ENCODE data around the gene FHDC1. TPM values are rescaled to one million over a fixed set of nuclear protein-coding genes. Genes with fewer than 3 reads are reported as not detected.

The FHDC1 gene
- polyA plus RNA-seq, 3 donors, result 0.21 TPM; not detected in 2

DNA sequence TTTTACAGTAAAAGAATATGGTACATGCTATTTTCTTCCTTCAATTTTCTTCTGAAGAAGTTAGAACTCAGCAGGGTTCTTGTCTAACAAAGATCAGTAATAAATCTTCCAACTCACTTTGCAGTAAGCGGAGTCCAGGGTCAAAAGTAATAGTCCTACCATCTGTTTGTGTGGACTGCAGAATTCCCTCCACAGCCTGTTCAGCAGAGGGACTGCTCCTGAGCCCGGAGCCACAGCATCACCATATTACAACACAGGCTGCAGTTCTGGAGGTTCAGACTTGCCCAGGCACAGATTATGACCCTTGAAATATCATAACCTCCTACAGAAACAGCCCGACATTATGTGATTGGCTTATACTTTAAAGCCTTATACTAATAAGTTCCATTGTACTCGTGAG, 10.3 kb downstream of the FHDC1 start:
- Histone ChIP-seq H4K20me1 (ENCODE audit: insufficient read depth, low read length) (no peaks in the 10 kb centered on the region), H3K4me3 (replicated peaks in 1 of 3; ENCODE audit: low read depth in 2 of 3, low read length in 3 of 3) (no peak overlapping the region), H3K4me2 (replicated peaks; ENCODE audit: extremely low read depth, low read length, poor library complexity, severe bottlenecking) (no peak overlapping the region), H3K36me3 (replicated peaks in 1 of 2; ENCODE audit: control insufficient read depth in 1 of 2, insufficient read depth in 2 of 2, low read length in 2 of 2) (no peaks in the 10 kb centered on the region), H3K9ac (ENCODE audit: insufficient read depth, low read length, poor library complexity, severe bottlenecking) (no peak overlapping the region), H3K4me1 (ENCODE audit: control insufficient read depth in 1 of 2, insufficient read depth in 2 of 2, low read length in 2 of 2) (no peaks in the 10 kb centered on the region), H3K79me2 (ENCODE audit: insufficient read depth, low read length) (no peaks in the 10 kb centered on the region), H3K27me3 (ENCODE audit: control insufficient read depth in 2 of 2, insufficient read depth in 2 of 2, low read length in 2 of 2) (peaks cover 6 to 8% of the 10 kb centered on the region in 2 donors), H3K27ac (ENCODE audit: low read depth in 1 of 2, low read length in 2 of 2) (no peak overlapping the region), H3K9me3 (replicated peaks in 1 of 2; ENCODE audit: control insufficient read depth in 1 of 2, insufficient read depth in 1 of 2, low read length in 2 of 2) (no peaks in the 10 kb centered on the region), H2AFZ (ENCODE audit: insufficient read depth, low read depth, low read length, poor library complexity, severe bottlenecking) (no peak overlapping the region)
- Mint-ChIP-seq H3K27me3 (ENCODE audit: low read depth in 3 of 3) (peaks cover 7 to 26% (median 12%) of the 10 kb centered on the region in 3 donors), H3K4me1 (no peaks in the 10 kb centered on the region), H3K27ac (no peak overlapping the region), H3K36me3 (no peaks in the 10 kb centered on the region), H3K4me3 (no peak overlapping the region), H3K9me3 (peaks cover 0 to 2% (median 0%) of the 10 kb centered on the region in 7 donors)
- TF ChIP-seq, protein P1, sequence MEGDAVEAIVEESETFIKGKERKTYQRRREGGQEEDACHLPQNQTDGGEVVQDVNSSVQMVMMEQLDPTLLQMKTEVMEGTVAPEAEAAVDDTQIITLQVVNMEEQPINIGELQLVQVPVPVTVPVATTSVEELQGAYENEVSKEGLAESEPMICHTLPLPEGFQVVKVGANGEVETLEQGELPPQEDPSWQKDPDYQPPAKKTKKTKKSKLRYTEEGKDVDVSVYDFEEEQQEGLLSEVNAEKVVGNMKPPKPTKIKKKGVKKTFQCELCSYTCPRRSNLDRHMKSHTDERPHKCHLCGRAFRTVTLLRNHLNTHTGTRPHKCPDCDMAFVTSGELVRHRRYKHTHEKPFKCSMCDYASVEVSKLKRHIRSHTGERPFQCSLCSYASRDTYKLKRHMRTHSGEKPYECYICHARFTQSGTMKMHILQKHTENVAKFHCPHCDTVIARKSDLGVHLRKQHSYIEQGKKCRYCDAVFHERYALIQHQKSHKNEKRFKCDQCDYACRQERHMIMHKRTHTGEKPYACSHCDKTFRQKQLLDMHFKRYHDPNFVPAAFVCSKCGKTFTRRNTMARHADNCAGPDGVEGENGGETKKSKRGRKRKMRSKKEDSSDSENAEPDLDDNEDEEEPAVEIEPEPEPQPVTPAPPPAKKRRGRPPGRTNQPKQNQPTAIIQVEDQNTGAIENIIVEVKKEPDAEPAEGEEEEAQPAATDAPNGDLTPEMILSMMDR (IDR thresholded peaks at IDR 0.05), result no peak
- 83% methylated on average over 1 of the region's 4 CpGs for WGBS (ENCODE audit: insufficient coverage)
- DNase-seq, result no peak
- intact Hi-C loops (cut with micrococcal nuclease), result no loop called here

DNA sequence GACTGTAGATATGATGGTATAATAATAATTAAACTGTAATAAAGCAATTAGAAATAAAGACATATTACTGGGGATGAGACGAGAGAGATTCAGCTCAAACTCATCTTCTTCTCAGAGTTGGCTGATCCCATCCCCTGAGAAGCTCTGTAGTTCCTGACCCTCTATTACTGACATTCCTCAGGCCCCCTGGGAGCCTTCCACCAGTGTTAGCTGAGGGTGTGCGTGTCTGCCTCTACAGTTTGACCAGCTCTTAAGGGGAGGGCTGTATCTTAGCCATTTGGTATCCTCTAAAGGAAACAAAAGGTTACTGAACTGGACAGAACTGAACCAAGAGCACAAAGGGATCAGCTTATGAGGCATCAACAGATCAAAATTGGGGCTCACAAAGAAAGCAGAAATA, 11.2 kb downstream of the FHDC1 start:
- no peak for DNase-seq
- Histone ChIP-seq H3K27me3 (ENCODE audit: control insufficient read depth in 2 of 2, insufficient read depth in 2 of 2, low read length in 2 of 2) (peaks cover 0 to 2% of the 10 kb centered on the region in 2 donors), H2AFZ (ENCODE audit: insufficient read depth, low read depth, low read length, poor library complexity, severe bottlenecking) (no peak overlapping the region), H3K9ac (ENCODE audit: insufficient read depth, low read length, poor library complexity, severe bottlenecking) (no peak overlapping the region), H3K79me2 (ENCODE audit: insufficient read depth, low read length) (no peaks in the 10 kb centered on the region), H3K4me2 (replicated peaks; ENCODE audit: extremely low read depth, low read length, poor library complexity, severe bottlenecking) (no peak overlapping the region), H3K27ac (ENCODE audit: low read depth in 1 of 2, low read length in 2 of 2) (no peak overlapping the region), H4K20me1 (ENCODE audit: insufficient read depth, low read length) (no peaks in the 10 kb centered on the region), H3K36me3 (replicated peaks in 1 of 2; ENCODE audit: control insufficient read depth in 1 of 2, insufficient read depth in 2 of 2, low read length in 2 of 2) (no peaks in the 10 kb centered on the region), H3K4me3 (replicated peaks in 1 of 3; ENCODE audit: low read depth in 2 of 3, low read length in 3 of 3) (no peak overlapping the region), H3K9me3 (replicated peaks in 1 of 2; ENCODE audit: control insufficient read depth in 1 of 2, insufficient read depth in 1 of 2, low read length in 2 of 2) (no peaks in the 10 kb centered on the region), H3K4me1 (ENCODE audit: control insufficient read depth in 1 of 2, insufficient read depth in 2 of 2, low read length in 2 of 2) (no peaks in the 10 kb centered on the region)
- no peaks in the 10 kb centered on the region for H3K36me3 Mint-ChIP-seq
- H3K9me3 Mint-ChIP-seq, result peaks cover 0 to 2% (median 0%) of the 10 kb centered on the region in 7 donors
- H3K4me3 Mint-ChIP-seq, result no peak overlapping the region
- TF ChIP-seq, protein P1 (IDR thresholded peaks at IDR 0.05), result no peak
- WGBS (ENCODE audit: insufficient coverage), result no CpG with 5 or more reads among the region's 2 CpGs
- intact Hi-C loops (cut with micrococcal nuclease), result no loop called here
- no peaks in the 10 kb centered on the region for H3K4me1 Mint-ChIP-seq
- H3K27me3 Mint-ChIP-seq (ENCODE audit: low read depth in 3 of 3), result peaks cover 7 to 19% (median 10%) of the 10 kb centered on the region in 3 donors
- H3K27ac Mint-ChIP-seq, result no peak overlapping the region
